ENCODE data around the gene METTL21C. TPM values are rescaled to one million over a fixed set of nuclear protein-coding genes. Genes with fewer than 3 reads are reported as not detected.
A peak's percentile ranks its signal among the peaks of the same experiment; 100 is the strongest.

Gene METTL21C
- total RNA-seq, 1 donor from 2014 or later, result not detected

GRCh38 chr13:102682727-102683126, 12.1 kb downstream of the METTL21C start:
- intact Hi-C loops (cut with DNase I), result no loop called here

GRCh38 chr13:102682211-102682610, 12.6 kb downstream of the METTL21C start:
- H3K27ac ChIP-seq, result no peak overlapping the region
- no peaks in the 10 kb centered on the region for H3K9me3 ChIP-seq
- no peak overlapping the region for H3K4me3 ChIP-seq
- intact Hi-C loops (cut with DNase I), result no loop called here
- TF ChIP-seq CTCF (IDR thresholded peaks at IDR 0.05), result no peak
- H3K27me3 ChIP-seq, result no peaks in the 10 kb centered on the region
- peaks cover 27% of the 10 kb centered on the region for H3K36me3 ChIP-seq
- DNase-seq, result no peak
- no peaks in the 10 kb centered on the region for H3K4me1 ChIP-seq
- ATAC-seq, result no peak

More at GRCh38 chr13:102682727-102683126, 12.1 kb downstream of the METTL21C start:
- Histone ChIP-seq H3K36me3 (peaks cover 22% of the 10 kb centered on the region), H3K9me3 (no peaks in the 10 kb centered on the region), H3K4me3 (no peak overlapping the region), H3K27me3 (no peaks in the 10 kb centered on the region), H3K27ac (no peak overlapping the region), H3K4me1 (no peaks in the 10 kb centered on the region)
- DNase-seq (no peak), ATAC-seq (no peak)
- no peak for TF ChIP-seq CTCF (IDR thresholded peaks at IDR 0.05)

- H3K4me1 ChIP-seq, result no peaks in the 10 kb centered on the region
- H3K36me3 ChIP-seq, result peaks cover 38% of the 10 kb centered on the region
- ATAC-seq, result peak; percentile 63
- intact Hi-C loops (cut with DNase I), result no loop called here
- H3K27me3 ChIP-seq, result no peaks in the 10 kb centered on the region
- no peaks in the 10 kb centered on the region for H3K9me3 ChIP-seq
- DNase-seq, result no peak
- no peak overlapping the region for H3K4me3 ChIP-seq
- TF ChIP-seq CTCF (IDR thresholded peaks at IDR 0.05), result no peak
- H3K27ac ChIP-seq, result no peak overlapping the region
Observed at GRCh38 chr13:102680842-102681740, 13.8 kb downstream of the METTL21C start.

GRCh38 chr13:102680133-102680717, 14.6 kb downstream of the METTL21C start:
- ATAC-seq (peak; percentile 26), DNase-seq (no peak)
- no peaks in the 10 kb centered on the region for H3K9me3 ChIP-seq
- H3K36me3 ChIP-seq, result peaks cover 47% of the 10 kb centered on the region
- no peaks in the 10 kb centered on the region for H3K4me1 ChIP-seq
- H3K27me3 ChIP-seq, result no peaks in the 10 kb centered on the region
- no peak overlapping the region for H3K4me3 ChIP-seq
- H3K27ac ChIP-seq, result no peak overlapping the region
- TF ChIP-seq CTCF (IDR thresholded peaks at IDR 0.05), result no peak
- intact Hi-C loops (cut with DNase I), result no loop called here

- no peak for TF ChIP-seq CTCF (IDR thresholded peaks at IDR 0.05)
- peaks cover 53% of the 10 kb centered on the region for H3K36me3 ChIP-seq
- ATAC-seq, result peak; percentile 9
Observed at GRCh38 chr13:102679449-102680132, 15.3 kb downstream of the METTL21C start.

More at GRCh38 chr13:102679449-102680132, 15.3 kb downstream of the METTL21C start:
- Histone ChIP-seq H3K4me3 (no peak overlapping the region), H3K4me1 (no peaks in the 10 kb centered on the region), H3K9me3 (no peaks in the 10 kb centered on the region), H3K27me3 (no peaks in the 10 kb centered on the region), H3K27ac (no peak overlapping the region)
- no peak for DNase-seq
- intact Hi-C loops (cut with DNase I), result no loop called here

All from upper lobe of right lung (tissue), 1 donor.